ENCODE measurements around the gene PRR33. TPM values are rescaled to one million over a fixed set of nuclear protein-coding genes. Genes with fewer than 3 reads are reported as not detected.

Gene PRR33
- total RNA-seq, 1 donor from 2014 or later = not detected

- Histone ChIP-seq H3K27ac (ENCODE audit: low read depth, low read length) (no peak overlapping the region), H3K79me2 (ENCODE audit: insufficient read depth, low read length) (no peaks in the 10 kb centered on the region), H3K4me3 (ENCODE audit: insufficient read depth, low read depth, low read length) (peak overlapping the region; percentile 10), H2AFZ (ENCODE audit: low read depth, low read length) (peak overlapping the region; percentile 41), H3K9me3 (ENCODE audit: insufficient read depth, low read depth, low read length) (no peaks in the 10 kb centered on the region), H3K4me1 (ENCODE audit: insufficient read depth, low read length) (no peaks in the 10 kb centered on the region), H3K36me3 (ENCODE audit: insufficient read depth, low read length) (no peaks in the 10 kb centered on the region), H3K27me3 (ENCODE audit: insufficient read depth, low read length) (peaks cover 14% of the 10 kb centered on the region), H4K20me1 (ENCODE audit: insufficient read depth, low read length) (no peaks in the 10 kb centered on the region), H3K4me2 (ENCODE audit: low read length) (no peak overlapping the region), H3K9ac (ENCODE audit: low read length) (no peak overlapping the region)
- Mint-ChIP-seq H3K9me3 (ENCODE audit: unreplicated experiment) (no peaks in the 10 kb centered on the region), H3K36me3 (ENCODE audit: low read depth, unreplicated experiment) (no peaks in the 10 kb centered on the region), H3K4me3 (ENCODE audit: unreplicated experiment) (no peak overlapping the region), H3K4me1 (ENCODE audit: low read depth, unreplicated experiment) (peaks cover 5% of the 10 kb centered on the region), H3K27ac (ENCODE audit: unreplicated experiment) (no peak overlapping the region), H3K27me3 (ENCODE audit: low read depth, unreplicated experiment) (peaks cover 16% of the 10 kb centered on the region)
- DNase-seq (ENCODE audit: low read depth) = no peak
- TF ChIP-seq EZH2 (IDR thresholded peaks at IDR 0.05; ENCODE audit: insufficient read depth, low read length) = no peak
- TF ChIP-seq CTCF (IDR thresholded peaks at IDR 0.05; ENCODE audit: insufficient read depth, low read depth, low read length) = no peak
- no peak for FAIRE-seq
Measured at GRCh38 chr11:1908618-1909017, 16.9 kb upstream of the PRR33 start.

GRCh38 chr11:1906611-1907423, 15.1 kb upstream of the PRR33 start:
- peaks cover 19% of the 10 kb centered on the region for H3K27me3 Mint-ChIP-seq (ENCODE audit: low read depth, unreplicated experiment)
- Histone ChIP-seq H3K36me3 (ENCODE audit: insufficient read depth, low read length) (no peaks in the 10 kb centered on the region), H4K20me1 (ENCODE audit: insufficient read depth, low read length) (no peaks in the 10 kb centered on the region), H3K9me3 (ENCODE audit: insufficient read depth, low read depth, low read length) (no peaks in the 10 kb centered on the region), H3K9ac (ENCODE audit: low read length) (no peak overlapping the region), H3K4me3 (ENCODE audit: insufficient read depth, low read depth, low read length) (no peak overlapping the region), H3K79me2 (ENCODE audit: insufficient read depth, low read length) (no peaks in the 10 kb centered on the region), H3K4me2 (ENCODE audit: low read length) (no peak overlapping the region), H2AFZ (ENCODE audit: low read depth, low read length) (no peak overlapping the region), H3K27me3 (ENCODE audit: insufficient read depth, low read length) (peaks cover 14% of the 10 kb centered on the region), H3K27ac (ENCODE audit: low read depth, low read length) (no peak overlapping the region), H3K4me1 (ENCODE audit: insufficient read depth, low read length) (no peaks in the 10 kb centered on the region)
- no peak overlapping the region for H3K27ac Mint-ChIP-seq (ENCODE audit: unreplicated experiment)
- H3K36me3 Mint-ChIP-seq (ENCODE audit: low read depth, unreplicated experiment) = no peaks in the 10 kb centered on the region
- TF ChIP-seq EZH2 (IDR thresholded peaks at IDR 0.05; ENCODE audit: insufficient read depth, low read length) = no peak
- TF ChIP-seq CTCF (IDR thresholded peaks at IDR 0.05; ENCODE audit: insufficient read depth, low read depth, low read length) = no peak
- FAIRE-seq (no peak), DNase-seq (ENCODE audit: low read depth) (no peak)
- H3K9me3 Mint-ChIP-seq (ENCODE audit: unreplicated experiment) = no peaks in the 10 kb centered on the region
- H3K4me1 Mint-ChIP-seq (ENCODE audit: low read depth, unreplicated experiment) = peaks cover 5% of the 10 kb centered on the region
- H3K4me3 Mint-ChIP-seq (ENCODE audit: unreplicated experiment) = no peak overlapping the region

DNA sequence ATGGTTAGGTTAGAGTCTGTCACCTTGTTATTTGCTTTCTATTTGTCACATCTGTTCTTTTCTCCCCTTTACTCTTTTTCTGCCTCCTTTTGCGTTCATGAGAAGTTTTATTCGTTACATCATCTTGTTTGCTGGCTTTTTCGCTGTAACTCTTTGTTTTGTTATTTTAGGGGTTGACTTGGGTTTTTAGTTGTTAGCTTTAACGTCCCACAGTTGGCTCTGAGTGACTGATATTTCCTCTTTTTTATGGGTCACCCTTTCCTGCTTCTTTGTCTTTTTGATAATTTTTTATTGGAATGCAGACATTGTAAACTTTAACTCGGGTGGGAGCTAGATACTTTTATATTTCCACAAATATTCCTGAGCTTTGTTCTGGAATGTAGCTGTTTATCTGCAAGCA, 14.5 kb upstream of the PRR33 start:
- Histone ChIP-seq H2AFZ (ENCODE audit: low read depth, low read length) (no peak overlapping the region), H3K9ac (ENCODE audit: low read length) (no peak overlapping the region), H3K79me2 (ENCODE audit: insufficient read depth, low read length) (no peaks in the 10 kb centered on the region), H3K27me3 (ENCODE audit: insufficient read depth, low read length) (peaks cover 14% of the 10 kb centered on the region), H3K9me3 (ENCODE audit: insufficient read depth, low read depth, low read length) (no peaks in the 10 kb centered on the region), H3K4me3 (ENCODE audit: insufficient read depth, low read depth, low read length) (no peak overlapping the region), H3K4me2 (ENCODE audit: low read length) (no peak overlapping the region), H3K36me3 (ENCODE audit: insufficient read depth, low read length) (no peaks in the 10 kb centered on the region), H4K20me1 (ENCODE audit: insufficient read depth, low read length) (no peaks in the 10 kb centered on the region), H3K27ac (ENCODE audit: low read depth, low read length) (no peak overlapping the region), H3K4me1 (ENCODE audit: insufficient read depth, low read length) (no peaks in the 10 kb centered on the region)
- Mint-ChIP-seq H3K9me3 (ENCODE audit: unreplicated experiment) (no peaks in the 10 kb centered on the region), H3K27ac (ENCODE audit: unreplicated experiment) (no peak overlapping the region), H3K36me3 (ENCODE audit: low read depth, unreplicated experiment) (no peaks in the 10 kb centered on the region), H3K4me1 (ENCODE audit: low read depth, unreplicated experiment) (peaks cover 5% of the 10 kb centered on the region), H3K4me3 (ENCODE audit: unreplicated experiment) (no peak overlapping the region), H3K27me3 (ENCODE audit: low read depth, unreplicated experiment) (peaks cover 22% of the 10 kb centered on the region)
- TF ChIP-seq CTCF (IDR thresholded peaks at IDR 0.05; ENCODE audit: insufficient read depth, low read depth, low read length) (no peak), EZH2 (IDR thresholded peaks at IDR 0.05; ENCODE audit: insufficient read depth, low read length) (no peak)
- FAIRE-seq = no peak
- DNase-seq (ENCODE audit: low read depth) = no peak

Data from astrocyte (in vitro differentiated cells and primary cell).